K562 (cell line): Measurements from ENCODE around the gene ZBTB47.

ENCODE experiments used
- CHD1 ChIP-seq: fragments of 200-600 bp; sonication (generic); IDR thresholded peaks from one replicate; pipeline ENCODE4 v1.6.1; 2012; ENCODE audit warnings: mild to moderate bottlenecking, moderate library complexity, low read length, inconsistent platforms
- CTCF ChIP-seq, 3 experiments: IDR thresholded peaks in 2 of 3; conservative IDR thresholded peaks in 1 of 3; 2 replicates each; pipeline ENCODE4 v1.5.1; 2011 to 2012; ENCODE audit warnings: low read length in 3 of 3, mild to moderate bottlenecking in 3 of 3, control low read depth in 2 of 3, improper control_type of control experiment in 1 of 3, inconsistent platforms in 1 of 3, low read depth in 1 of 3, mixed read lengths in 1 of 3, moderate library complexity in 1 of 3; ENCODE audit not compliant: insufficient read depth in 2 of 3
- DACH1 ChIP-seq: fragments of 450-650 bp; IDR thresholded peaks from 2 replicates; pipeline ENCODE4 v1.6.1; 2018; ENCODE audit not compliant: partially characterized antibody
- FIP1L1 ChIP-seq: fragments of 200-400 bp; formaldehyde crosslinking; IDR thresholded peaks from 2 replicates; pipeline ENCODE4 v1.6.1; 2018; ENCODE audit warnings: mild to moderate bottlenecking, low read depth, low read length; ENCODE audit not compliant: poor library complexity, severe bottlenecking
- FOXP1 ChIP-seq: sonication (generic); formaldehyde crosslinking; IDR thresholded peaks from 2 replicates; pipeline ENCODE4 v1.8.0; 2022; ENCODE audit warnings: mild to moderate bottlenecking, missing genetic modification reagents
- HDAC6 ChIP-seq: IDR thresholded peaks from 2 replicates; pipeline ENCODE4 v1.6.1; 2012; ENCODE audit warnings: low read depth, mild to moderate bottlenecking, control low read depth, inconsistent platforms, low read length, moderate library complexity
- NFIC ChIP-seq: fragments of 450-650 bp; IDR thresholded peaks from 2 replicates; pipeline ENCODE4 v1.6.1; 2017; ENCODE audit warnings: mild to moderate bottlenecking, inconsistent platforms
- PHB2 ChIP-seq: fragments of 450-650 bp; IDR thresholded peaks from 2 replicates; pipeline ENCODE4 v1.6.1; 2017; ENCODE audit warnings: low read depth
- POLR2A ChIP-seq: fragments of 450-650 bp; conservative IDR thresholded peaks from 2 replicates; pipeline ENCODE4 v1.6.1; 2016
- SIN3A ChIP-seq, 2 experiments: fragments of 150-350 bp in 1 of 2; IDR thresholded peaks; 2 replicates each; pipeline ENCODE4 v1.6.1; 2011 to 2016; ENCODE audit warnings: borderline replicate concordance in 2 of 2, low read depth in 2 of 2, low read length in 2 of 2, mild to moderate bottlenecking in 2 of 2, moderate library complexity in 2 of 2; ENCODE audit not compliant: control insufficient read depth in 1 of 2
- STAG1 ChIP-seq: sonication (generic); formaldehyde crosslinking; IDR thresholded peaks from 2 replicates; pipeline ENCODE4 v1.5.0; 2020; ENCODE audit warnings: missing genetic modification reagents, borderline replicate concordance

DNA sequence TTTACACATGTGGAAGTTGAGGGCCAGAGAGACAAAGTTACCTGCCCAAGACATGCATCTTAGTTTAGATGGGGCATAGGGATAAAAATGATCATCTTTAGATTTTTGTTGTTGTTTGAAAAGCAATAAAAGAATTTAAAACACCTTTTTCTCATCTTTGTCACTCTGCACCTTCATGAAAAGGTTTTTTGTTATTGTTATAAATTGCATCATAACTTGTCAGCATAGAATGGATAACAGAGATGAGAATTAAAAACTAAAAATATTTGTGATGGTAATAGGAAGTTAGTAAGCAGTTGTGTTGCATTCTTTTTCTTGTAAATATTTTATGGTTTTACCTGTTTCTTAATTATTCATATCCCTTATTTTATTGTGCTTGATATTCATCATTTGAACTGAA lies 13.4 kb upstream of the ZBTB47 start:
- no peak for TF ChIP-seq FIP1L1
- no peak for TF ChIP-seq HDAC6
- no peak for TF ChIP-seq STAG1 (CRISPR knock-in tag)
- TF ChIP-seq PHB2, result no peak
- no peak for TF ChIP-seq SIN3A (IDR thresholded peaks at IDR 0.05; ENCODE audit: borderline replicate concordance in 2 of 2, control insufficient read depth in 1 of 2, low read depth in 2 of 2, low read length in 2 of 2)
- TF ChIP-seq CTCF (IDR thresholded peaks at IDR 0.05 in 2 of 3, conservative IDR thresholded peaks at IDR 0.05 in 1 of 3; ENCODE audit: insufficient read depth in 2 of 3, low read depth in 1 of 3, low read length in 3 of 3), result no peak
- TF ChIP-seq CHD1, result no peak
- TF ChIP-seq POLR2A, result no peak
- no peak for TF ChIP-seq FOXP1
- TF ChIP-seq NFIC, result no peak
- TF ChIP-seq DACH1, result no peak
